ENCODE data around the gene FTO.

DNA sequence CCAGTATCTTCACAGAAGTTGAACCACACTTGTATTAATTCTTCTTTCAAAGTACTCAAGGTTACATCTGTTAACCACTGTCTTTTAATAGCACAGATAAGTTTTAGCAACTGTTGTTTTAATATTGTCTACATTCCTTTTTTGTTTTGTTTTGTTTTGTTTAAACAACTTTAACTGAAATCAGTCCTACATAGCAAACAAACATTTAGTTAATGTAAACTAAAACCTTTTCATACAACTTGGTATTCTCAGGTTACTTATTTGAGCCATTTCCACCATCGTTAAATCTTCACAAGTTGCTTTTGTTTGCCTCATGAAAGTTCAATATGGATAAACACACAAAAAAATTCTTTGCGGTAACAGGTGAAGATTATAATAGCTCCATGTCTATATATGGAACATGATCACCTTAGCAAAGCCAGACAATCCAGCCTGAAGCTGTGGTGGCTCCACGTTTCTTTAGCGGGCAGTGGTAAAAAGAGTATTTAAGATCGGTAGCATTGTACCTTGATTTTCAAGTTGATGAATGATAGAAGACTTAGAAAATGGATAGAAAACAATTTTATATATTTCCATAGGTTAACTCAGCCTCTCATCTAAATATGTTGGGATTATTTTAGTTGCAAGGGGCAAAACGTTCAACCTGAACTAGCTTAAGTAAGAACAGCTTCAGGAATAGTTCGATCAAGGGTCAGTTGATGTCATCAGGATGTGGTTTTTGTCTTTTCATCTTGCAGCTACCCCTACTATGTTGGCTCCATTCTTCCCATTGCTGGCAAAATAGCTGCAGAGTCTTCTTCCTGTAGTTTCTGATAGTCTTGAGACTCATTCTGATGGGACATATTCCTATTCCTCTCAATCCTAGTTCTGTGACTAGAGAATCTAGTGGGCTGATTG lies 182.8 kb downstream of the FTO start:
- TF ChIP-seq CTCF (IDR thresholded peaks at IDR 0.05; ENCODE audit: low read length) (no peak), EZH2 (optimal IDR thresholded peaks at IDR 0.05; ENCODE audit: low read depth, low read length) (no peak), EZH2phosphoT487 (IDR thresholded peaks at IDR 0.05; ENCODE audit: low read length) (no peak)
